ENCODE results near the gene EPO.

GRCh38 chr7:100721505-100721812 lies 1.2 kb downstream of the EPO start:
- no peak for TF ChIP-seq MYC (IDR thresholded peaks at IDR 0.05; ENCODE audit: low read depth, low read length)
- no peak for TF ChIP-seq POLR2A (IDR thresholded peaks at IDR 0.05; ENCODE audit: extremely low read depth, insufficient read length)
- TF ChIP-seq CTCF (IDR thresholded peaks at IDR 0.05; ENCODE audit: low read depth, low read length): no peak

All from NB4 (cell line).